K562 (cell line): ENCODE data around the gene MYOC.

Experiments
- CREB1 ChIP-seq, 2 experiments: sonication (generic) in 1 of 2; formaldehyde crosslinking in 1 of 2; IDR thresholded peaks; 2 replicates each; pipeline versions ENCODE4 v1.6.1 to v1.8.0; 2012 to 2022; ENCODE audit warnings: inconsistent platforms in 1 of 2, mild to moderate bottlenecking in 1 of 2, missing genetic modification reagents in 1 of 2, moderate library complexity in 1 of 2
- CREM ChIP-seq: IDR thresholded peaks from 2 replicates; pipeline ENCODE4 v1.6.1; 2014; ENCODE audit warnings: antibody characterized with exemption, low read depth
- POLR2AphosphoS2 ChIP-seq: IDR thresholded peaks from 2 replicates; pipeline ENCODE4 v1.6.1; 2012; ENCODE audit warnings: low read length, improper control_type of control experiment

GRCh38 chr1:171641076-171641864, 11.2 kb downstream of the MYOC start:
- TF ChIP-seq CREB1 (IDR thresholded peaks at IDR 0.05) (no peak), CREB1 (CRISPR knock-in tag; IDR thresholded peaks at IDR 0.05) (no peak), POLR2AphosphoS2 (no peak), CREM (no peak)
